SK-MEL-5 (cell line): ENCODE measurements around the gene PACRG. TPM values are rescaled to one million over a fixed set of nuclear protein-coding genes. Genes with fewer than 3 reads are reported as not detected.
A peak's percentile ranks its signal among the peaks of the same experiment; 100 is the strongest.

ENCODE experiments used
- DNase-seq: peaks from one replicate; pipeline ENCODE4 v3.0.0-alpha.2; 2016; ENCODE audit warnings: low read depth, low spot score
- in situ Hi-C: cut with HindIII; loops from 2 replicates; pipeline ENCODE4 v1.10.0; 2016; ENCODE audit warnings: low sequenced_read_pairs, high pct_unique_total_duplicates, low pct_unique_long_range_greater_than_20kb
- total RNA-seq: library from RNA; depleted of rRNA; stranded (reverse); fragments of >200 nt; shearing (Covaris generic); gene quantifications from 2 replicates; pipeline ENCODE4 v1.2.3, GENCODE V29; 2014

Gene PACRG
- total RNA-seq, 1 experiment from 2014 or later, result not detected

- no peak for DNase-seq
- in situ Hi-C loops, result no loop called here
Measured at GRCh38 chr6:163337958-163338357, 610.2 kb downstream of the PACRG start.

GRCh38 chr6:163338671-163339405, 611.1 kb downstream of the PACRG start:
- peak; percentile 74 for DNase-seq
- in situ Hi-C loops, result no loop called here

GRCh38 chr6:163339466-163339865, 611.7 kb downstream of the PACRG start:
- DNase-seq, result no peak
- in situ Hi-C loops, result no loop called here

- DNase-seq, result peak; percentile 21
- in situ Hi-C loops, result no loop called here
Measured at GRCh38 chr6:163340201-163340887, 612.6 kb downstream of the PACRG start.

- in situ Hi-C loops, result no loop called here
Measured at GRCh38 chr6:163341224-163342061, 613.7 kb downstream of the PACRG start.

GRCh38 chr6:163342571-163343539, 615.1 kb downstream of the PACRG start:
- no peak for DNase-seq
- in situ Hi-C loops, result no loop called here

More at GRCh38 chr6:163341224-163342061, 613.7 kb downstream of the PACRG start:
- no peak for DNase-seq

- in situ Hi-C loops, result no loop called here
- no peak for DNase-seq
Measured at GRCh38 chr6:163343609-163344008, 615.8 kb downstream of the PACRG start.

GRCh38 chr6:163344411-163344810, 616.6 kb downstream of the PACRG start:
- in situ Hi-C loops, result no loop called here
- no peak for DNase-seq

GRCh38 chr6:163345931-163346330, 618.2 kb downstream of the PACRG start:
- no peak for DNase-seq
- in situ Hi-C loops, result no loop called here

- in situ Hi-C loops, result no loop called here
- DNase-seq, result no peak
Measured at GRCh38 chr6:163346497-163346961, 618.8 kb downstream of the PACRG start.

GRCh38 chr6:163347021-163347446, 619.3 kb downstream of the PACRG start:
- in situ Hi-C loops, result no loop called here
- no peak for DNase-seq

- DNase-seq, result no peak
- in situ Hi-C loops, result no loop called here
Measured at GRCh38 chr6:163348789-163349680, 621.3 kb downstream of the PACRG start.

GRCh38 chr6:163349696-163350095, 621.9 kb downstream of the PACRG start:
- in situ Hi-C loops, result no loop called here
- DNase-seq, result no peak

- DNase-seq, result no peak
- in situ Hi-C loops, result no loop called here
Measured at GRCh38 chr6:163351013-163351412, 623.2 kb downstream of the PACRG start.

GRCh38 chr6:163352011-163352685, 624.4 kb downstream of the PACRG start:
- in situ Hi-C loops, result no loop called here
- DNase-seq, result no peak

GRCh38 chr6:163352966-163353365, 625.2 kb downstream of the PACRG start:
- no peak for DNase-seq
- in situ Hi-C loops, result no loop called here
